Measurements from ENCODE around the gene SOSTDC1. TPM values are rescaled to one million over a fixed set of nuclear protein-coding genes. Genes with fewer than 3 reads are reported as not detected.

The SOSTDC1 gene
- total RNA-seq, 2 donors from 2014 or later, result 2.3 to 3.0 TPM

- Histone ChIP-seq H3K4me3 (no peak overlapping the region), H3K27ac (no peak overlapping the region), H3K9me3 (no peaks in the 10 kb centered on the region), H3K4me1 (replicated peaks) (no peaks in the 10 kb centered on the region), H3K27me3 (replicated peaks; ENCODE audit: insufficient read depth) (no peaks in the 10 kb centered on the region), H3K36me3 (no peaks in the 10 kb centered on the region)
- intact Hi-C loops (cut with DNase I), result no loop called here
- WGBS, result 93% methylated on average over 2 of the region's 2 CpGs
- DNase-seq (ENCODE audit: low spot score), result no peak
- no peak for TF ChIP-seq POLR2A (IDR thresholded peaks at IDR 0.05)
- no peak for TF ChIP-seq POLR2AphosphoS5 (IDR thresholded peaks at IDR 0.05)
- no peak for TF ChIP-seq CTCF (IDR thresholded peaks at IDR 0.05)
Observed at GRCh38 chr7:16498122-16498521, 32.6 kb upstream of the SOSTDC1 start.

- DNase-seq (ENCODE audit: low spot score), result no peak
- H3K4me1 ChIP-seq (replicated peaks), result no peaks in the 10 kb centered on the region
- no peaks in the 10 kb centered on the region for H3K9me3 ChIP-seq
- no peak overlapping the region for H3K27ac ChIP-seq
- intact Hi-C loops (cut with DNase I), result no loop called here
- 56% methylated on average over 4 of the region's 4 CpGs for WGBS
- H3K27me3 ChIP-seq (replicated peaks; ENCODE audit: insufficient read depth), result no peaks in the 10 kb centered on the region
- H3K4me3 ChIP-seq, result no peak overlapping the region
- H3K36me3 ChIP-seq, result no peaks in the 10 kb centered on the region
- TF ChIP-seq POLR2AphosphoS5 (IDR thresholded peaks at IDR 0.05), result no peak
- no peak for TF ChIP-seq POLR2A (IDR thresholded peaks at IDR 0.05)
Observed at GRCh38 chr7:16494955-16495719, 29.6 kb upstream of the SOSTDC1 start.

GRCh38 chr7:16494551-16494950 is 29.0 kb upstream of the SOSTDC1 start:
- intact Hi-C loops (cut with DNase I), result no loop called here
- no peaks in the 10 kb centered on the region for H3K4me1 ChIP-seq (replicated peaks)
- H3K36me3 ChIP-seq, result no peaks in the 10 kb centered on the region
- H3K9me3 ChIP-seq, result no peaks in the 10 kb centered on the region
- TF ChIP-seq CTCF (IDR thresholded peaks at IDR 0.05) (no peak), POLR2A (IDR thresholded peaks at IDR 0.05) (no peak), POLR2AphosphoS5 (IDR thresholded peaks at IDR 0.05) (no peak)
- no peak overlapping the region for H3K27ac ChIP-seq
- DNase-seq (ENCODE audit: low spot score), result no peak
- H3K4me3 ChIP-seq, result no peak overlapping the region
- WGBS, result 47% methylated on average over 2 of the region's 2 CpGs
- no peaks in the 10 kb centered on the region for H3K27me3 ChIP-seq (replicated peaks; ENCODE audit: insufficient read depth)

- WGBS, result 82% methylated on average over 2 of the region's 2 CpGs
- intact Hi-C loops (cut with DNase I), result no loop called here
- Histone ChIP-seq H3K27ac (no peak overlapping the region), H3K9me3 (no peaks in the 10 kb centered on the region), H3K4me3 (no peak overlapping the region), H3K4me1 (replicated peaks) (no peaks in the 10 kb centered on the region), H3K27me3 (replicated peaks; ENCODE audit: insufficient read depth) (no peaks in the 10 kb centered on the region), H3K36me3 (no peaks in the 10 kb centered on the region)
- no peak for DNase-seq (ENCODE audit: low spot score)
- TF ChIP-seq CTCF (IDR thresholded peaks at IDR 0.05) (no peak), POLR2A (IDR thresholded peaks at IDR 0.05) (no peak), POLR2AphosphoS5 (IDR thresholded peaks at IDR 0.05) (no peak)
Observed at GRCh38 chr7:16493266-16493665, 27.7 kb upstream of the SOSTDC1 start.

GRCh38 chr7:16492513-16493062 is 27.1 kb upstream of the SOSTDC1 start:
- no peak for TF ChIP-seq POLR2AphosphoS5 (IDR thresholded peaks at IDR 0.05)
- no peak for TF ChIP-seq POLR2A (IDR thresholded peaks at IDR 0.05)
- TF ChIP-seq CTCF (IDR thresholded peaks at IDR 0.05), result no peak
- Histone ChIP-seq H3K4me3 (no peak overlapping the region), H3K27me3 (replicated peaks; ENCODE audit: insufficient read depth) (no peaks in the 10 kb centered on the region), H3K4me1 (replicated peaks) (no peaks in the 10 kb centered on the region), H3K27ac (no peak overlapping the region), H3K36me3 (no peaks in the 10 kb centered on the region), H3K9me3 (no peaks in the 10 kb centered on the region)
- intact Hi-C loops (cut with DNase I), result no loop called here
- DNase-seq (ENCODE audit: low spot score), result no peak
- 47% methylated on average over 3 of the region's 3 CpGs for WGBS

Measured in prostate gland (tissue), 2 donors.